ENCODE measurements around the gene RNF144A.

GRCh38 chr2:6916224-6916623, 988 bp upstream of the RNF144A start:
- TF ChIP-seq, protein P1, sequence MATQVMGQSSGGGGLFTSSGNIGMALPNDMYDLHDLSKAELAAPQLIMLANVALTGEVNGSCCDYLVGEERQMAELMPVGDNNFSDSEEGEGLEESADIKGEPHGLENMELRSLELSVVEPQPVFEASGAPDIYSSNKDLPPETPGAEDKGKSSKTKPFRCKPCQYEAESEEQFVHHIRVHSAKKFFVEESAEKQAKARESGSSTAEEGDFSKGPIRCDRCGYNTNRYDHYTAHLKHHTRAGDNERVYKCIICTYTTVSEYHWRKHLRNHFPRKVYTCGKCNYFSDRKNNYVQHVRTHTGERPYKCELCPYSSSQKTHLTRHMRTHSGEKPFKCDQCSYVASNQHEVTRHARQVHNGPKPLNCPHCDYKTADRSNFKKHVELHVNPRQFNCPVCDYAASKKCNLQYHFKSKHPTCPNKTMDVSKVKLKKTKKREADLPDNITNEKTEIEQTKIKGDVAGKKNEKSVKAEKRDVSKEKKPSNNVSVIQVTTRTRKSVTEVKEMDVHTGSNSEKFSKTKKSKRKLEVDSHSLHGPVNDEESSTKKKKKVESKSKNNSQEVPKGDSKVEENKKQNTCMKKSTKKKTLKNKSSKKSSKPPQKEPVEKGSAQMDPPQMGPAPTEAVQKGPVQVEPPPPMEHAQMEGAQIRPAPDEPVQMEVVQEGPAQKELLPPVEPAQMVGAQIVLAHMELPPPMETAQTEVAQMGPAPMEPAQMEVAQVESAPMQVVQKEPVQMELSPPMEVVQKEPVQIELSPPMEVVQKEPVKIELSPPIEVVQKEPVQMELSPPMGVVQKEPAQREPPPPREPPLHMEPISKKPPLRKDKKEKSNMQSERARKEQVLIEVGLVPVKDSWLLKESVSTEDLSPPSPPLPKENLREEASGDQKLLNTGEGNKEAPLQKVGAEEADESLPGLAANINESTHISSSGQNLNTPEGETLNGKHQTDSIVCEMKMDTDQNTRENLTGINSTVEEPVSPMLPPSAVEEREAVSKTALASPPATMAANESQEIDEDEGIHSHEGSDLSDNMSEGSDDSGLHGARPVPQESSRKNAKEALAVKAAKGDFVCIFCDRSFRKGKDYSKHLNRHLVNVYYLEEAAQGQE (IDR thresholded peaks at IDR 0.05; ENCODE audit: insufficient read depth in 1 of 2, low read depth in 2 of 2, low read length in 2 of 2), result no peak
- no peak for TF ChIP-seq POLR2AphosphoS5 (IDR thresholded peaks at IDR 0.05; ENCODE audit: low read depth, low read length)
- no peak for TF ChIP-seq SIN3A (IDR thresholded peaks at IDR 0.05; ENCODE audit: borderline replicate concordance, insufficient read depth, low read length)
- no peak for TF ChIP-seq TAF1 (IDR thresholded peaks at IDR 0.05; ENCODE audit: borderline replicate concordance, insufficient read depth, low read length)
- no peak for TF ChIP-seq FOXP2 (optimal IDR thresholded peaks at IDR 0.05; ENCODE audit: borderline replicate concordance, extremely low read depth, extremely low read length, insufficient read depth)
